DMS79 treated with DMSO at 0.1 percent for 48 hours (cell line): ENCODE results near the gene GRAMD4.
"Not testable (repeated sequence)": the region's sequence is repeated elsewhere in the genome, so short reads cannot be mapped to it uniquely, and the experiment has no call there.

ENCODE experiments used
- DNase-seq: peaks from one replicate; lab custom pipeline; 2025; lab: John Stamatoyannopoulos, UW

GRAMD4 gene

GRCh38 chr22:46637711-46638600, 17.8 kb downstream of the GRAMD4 start:
- DNase-seq, result no peak

GRCh38 chr22:46638601-46639431, 18.6 kb downstream of the GRAMD4 start:
- peak; percentile 24 for DNase-seq

GRCh38 chr22:46639843-46640242, 19.7 kb downstream of the GRAMD4 start:
- DNase-seq, result no peak

- no peak for DNase-seq
Observed at GRCh38 chr22:46640293-46641055, 20.3 kb downstream of the GRAMD4 start.

GRCh38 chr22:46641811-46642266, 21.7 kb downstream of the GRAMD4 start:
- no peak for DNase-seq

- DNase-seq, result not testable (repeated sequence)
Observed at GRCh38 chr22:46642840-46643480, 22.8 kb downstream of the GRAMD4 start.

- DNase-seq, result no peak
Observed at GRCh38 chr22:46646531-46647215, 26.5 kb downstream of the GRAMD4 start.

- DNase-seq, result not testable (repeated sequence)
Observed at GRCh38 chr22:46648225-46648820, 28.1 kb downstream of the GRAMD4 start.

GRCh38 chr22:46649141-46650077, 29.2 kb downstream of the GRAMD4 start:
- peak; percentile 31 for DNase-seq

- no peak for DNase-seq
Observed at GRCh38 chr22:46650078-46650810, 30.1 kb downstream of the GRAMD4 start.

- no peak for DNase-seq
Observed at GRCh38 chr22:46651316-46651715, 31.1 kb downstream of the GRAMD4 start.

GRCh38 chr22:46652081-46652846, 32.1 kb downstream of the GRAMD4 start:
- no peak for DNase-seq

GRCh38 chr22:46652847-46653331, 32.7 kb downstream of the GRAMD4 start:
- no peak for DNase-seq

GRCh38 chr22:46653596-46653995, 33.4 kb downstream of the GRAMD4 start:
- no peak for DNase-seq

GRCh38 chr22:46654426-46654825, 34.2 kb downstream of the GRAMD4 start:
- no peak for DNase-seq

GRCh38 chr22:46654927-46655595, 34.9 kb downstream of the GRAMD4 start:
- DNase-seq, result no peak
